HepG2 (cell line): Measurements from ENCODE around the gene OSGEPL1. TPM values are rescaled to one million over a fixed set of nuclear protein-coding genes. Genes with fewer than 3 reads are reported as not detected.
A peak's percentile ranks its signal among the peaks of the same experiment; 100 is the strongest.

ENCODE experiments used
- ARID4A ChIP-seq: sonication (generic); formaldehyde crosslinking; IDR thresholded peaks from 2 replicates; pipeline ENCODE4 v1.5.0; 2020; ENCODE audit warnings: mild to moderate bottlenecking, missing genetic modification reagents, borderline replicate concordance
- CBX1 ChIP-seq: IDR thresholded peaks from one replicate; pipeline ENCODE4 v1.6.1; 2016; ENCODE audit warnings: antibody characterized with exemption, low read depth
- CSRNP1 ChIP-seq: sonication (generic); formaldehyde crosslinking; IDR thresholded peaks from 2 replicates; pipeline ENCODE4 v1.8.1; 2023; ENCODE audit warnings: mild to moderate bottlenecking, missing genetic modification reagents
- EZH2 ChIP-seq: conservative IDR thresholded peaks from 2 replicates; pipeline ENCODE4 v1.6.1; 2012; ENCODE audit warnings: mild to moderate bottlenecking, low read depth, low read length, moderate library complexity
- FUBP1 ChIP-seq: sonication (generic); formaldehyde crosslinking; IDR thresholded peaks from 2 replicates; pipeline ENCODE4 v1.5.1; 2020; ENCODE audit warnings: missing genetic modification reagents, mild to moderate bottlenecking, borderline replicate concordance
- GZF1 ChIP-seq: sonication (generic); formaldehyde crosslinking; IDR thresholded peaks from 2 replicates; pipeline ENCODE4 v1.5.1; 2020; ENCODE audit warnings: mild to moderate bottlenecking, missing genetic modification reagents
- MTF2 ChIP-seq: sonication (generic); formaldehyde crosslinking; IDR thresholded peaks from 2 replicates; pipeline ENCODE4 v1.5.0; 2020; ENCODE audit warnings: missing genetic modification reagents, borderline replicate concordance
- RXRB ChIP-seq: IDR thresholded peaks from 2 replicates; pipeline ENCODE4 v1.6.1; 2016; ENCODE audit warnings: borderline replicate concordance, missing genetic modification reagents, missing compliant biosample characterization
- TOE1 ChIP-seq: sonication (generic); formaldehyde crosslinking; IDR thresholded peaks from 2 replicates; pipeline ENCODE4 v1.4.0; 2020; ENCODE audit warnings: mild to moderate bottlenecking, missing genetic modification reagents
- TSC22D2 ChIP-seq: sonication (generic); formaldehyde crosslinking; IDR thresholded peaks from 2 replicates; pipeline ENCODE4 v1.5.1; 2020; ENCODE audit warnings: missing genetic modification reagents, mild to moderate bottlenecking, borderline replicate concordance
- XRCC5 ChIP-seq: fragments of 200-400 bp; formaldehyde crosslinking; optimal IDR thresholded peaks from 2 replicates; pipeline ENCODE3; 2017; ENCODE audit warnings: mild to moderate bottlenecking, low read length
- ZNF138 ChIP-seq: sonication (generic); formaldehyde crosslinking; IDR thresholded peaks from 2 replicates; pipeline ENCODE4 v1.5.0; 2020; ENCODE audit warnings: mild to moderate bottlenecking, low read depth, missing genetic modification reagents
- ZNF317 ChIP-seq: sonication (generic); formaldehyde crosslinking; IDR thresholded peaks from 2 replicates; pipeline ENCODE4 v1.5.0; 2020; ENCODE audit warnings: mild to moderate bottlenecking, missing genetic modification reagents
- ZNF441 ChIP-seq: sonication (generic); formaldehyde crosslinking; IDR thresholded peaks from 2 replicates; pipeline ENCODE4 v1.7.0; 2021; ENCODE audit warnings: missing genetic modification reagents, borderline replicate concordance
- ZNF550 ChIP-seq: sonication (generic); formaldehyde crosslinking; IDR thresholded peaks from 2 replicates; pipeline ENCODE4 v1.4.0; 2020; ENCODE audit warnings: mild to moderate bottlenecking, missing genetic modification reagents, borderline replicate concordance
- ZNF75D ChIP-seq: sonication (generic); formaldehyde crosslinking; IDR thresholded peaks from 2 replicates; pipeline ENCODE4 v1.8.1; 2023; ENCODE audit warnings: missing genetic modification reagents, mild to moderate bottlenecking, borderline replicate concordance
- ZNF800 ChIP-seq: sonication (generic); formaldehyde crosslinking; IDR thresholded peaks from 2 replicates; pipeline ENCODE4 v1.4.0; 2020; ENCODE audit warnings: missing genetic modification reagents
- polyA plus RNA-seq, 8 experiments: library from polyadenylated mRNA; depleted of rRNA in 3 of 8; stranded (reverse) in 7 of 8; unstranded in 1 of 8; fragments of >200 nt; fragmentation: Illumina TruSeq in 4 of 8; extraction: Trizol in 4 of 8; gene quantifications; 2 replicates each; pipeline versions ENCODE4 v1.2.1 to v1.2.3, GENCODE V29; 2011 to 2016; ENCODE audit warnings: low read depth in 4 of 8, missing spikeins in 1 of 8, mixed read lengths in 1 of 8; ENCODE audit not compliant: insufficient read depth in 1 of 8
- total RNA-seq, 5 experiments: library from RNA; depleted of rRNA; stranded (reverse); fragments of >200 nt; fragmentation: Illumina TruSeq; extraction: Trizol; gene quantifications; 2 replicates each; pipeline ENCODE4 v1.2.3, GENCODE V29; 2016; ENCODE audit warnings: low read depth in 1 of 5

The OSGEPL1 gene
- total and polyA plus RNA-seq, 2 of the 13 experiments (the other 11 are each of a cell fraction or from before 2014, with no cell fraction given): 10.2 to 10.8 TPM

GRCh38 chr2:189762551-189763298 lies at the start of gene OSGEPL1 (continued):
- TF ChIP-seq ARID4A (CRISPR knock-in tag) (peak; percentile 91), EZH2 (no peak), CBX1 (peak; percentile 88), ZNF138 (CRISPR knock-in tag) (0 out of 2 replicates have a peak, but pooled peaks have one; percentile 58), XRCC5 (peak; percentile 90), ZNF441 (CRISPR knock-in tag) (no peak), GZF1 (peak; percentile 93), CSRNP1 (CRISPR knock-in tag) (peak; percentile 88), ZNF800 (CRISPR knock-in tag) (peak; percentile 82), TOE1 (CRISPR knock-in tag) (no peak), TSC22D2 (CRISPR knock-in tag) (peak; percentile 78), FUBP1 (no peak), RXRB (no peak; the same call in 1 of the 2 replicates), ZNF550 (CRISPR knock-in tag) (no peak), ZNF75D (CRISPR knock-in tag) (no peak), MTF2 (no peak; the same call in 1 of the 2 replicates), ZNF317 (CRISPR knock-in tag) (no peak; the same call in none of the 2 replicates)
